Trophoblast cell (in vitro differentiated cells and primary cell): ENCODE measurements around the gene GSTM3.

Experiments
- DNase-seq, 2 donors: peaks; one replicate each; pipeline ENCODE4 v3.0.0-alpha.2; 2016
- H2AFZ ChIP-seq: 2 replicates; pipeline ENCODE4 v1.6.1; 2013; ENCODE audit warnings: low read length, moderate library complexity, mild to moderate bottlenecking; ENCODE audit not compliant: insufficient read depth, poor library complexity
- H2AK5ac ChIP-seq: 2 replicates; pipeline ENCODE4 v1.6.1; 2013; ENCODE audit warnings: mild to moderate bottlenecking, low read length
- H2BK120ac ChIP-seq: 2 replicates; pipeline ENCODE4 v1.6.1; 2013; ENCODE audit warnings: low read length, mild to moderate bottlenecking, moderate library complexity; ENCODE audit not compliant: insufficient read depth, poor library complexity
- H2BK12ac ChIP-seq: 2 replicates; pipeline ENCODE4 v1.6.1; 2013; ENCODE audit warnings: mild to moderate bottlenecking, low read length, moderate library complexity
- H2BK5ac ChIP-seq: 2 replicates; pipeline ENCODE4 v1.6.1; 2013; ENCODE audit warnings: low read length, low read depth, moderate library complexity, mild to moderate bottlenecking; ENCODE audit not compliant: poor library complexity
- H3K14ac ChIP-seq: 2 replicates; pipeline ENCODE4 v1.6.1; 2013; ENCODE audit warnings: mild to moderate bottlenecking, low read length
- H3K18ac ChIP-seq: 2 replicates; pipeline ENCODE4 v1.6.1; 2013; ENCODE audit warnings: mild to moderate bottlenecking, low read length
- H3K23ac ChIP-seq: 2 replicates; pipeline ENCODE4 v1.6.1; 2013; ENCODE audit warnings: low read length
- H3K27ac ChIP-seq: 2 replicates; pipeline ENCODE4 v1.5.1; 2013; ENCODE audit warnings: low read depth, mild to moderate bottlenecking, inconsistent platforms, low read length, moderate library complexity
- H3K27me3 ChIP-seq: 2 replicates; pipeline ENCODE4 v1.6.1; 2013; ENCODE audit warnings: inconsistent platforms, mild to moderate bottlenecking, low read length, moderate library complexity; ENCODE audit not compliant: insufficient read depth
- H3K36me3 ChIP-seq, 2 experiments: 1 replicate in 1 of 2; 2 replicates in 1 of 2; pipeline ENCODE4 v1.6.1; 2013; ENCODE audit warnings: low read length in 2 of 2, mild to moderate bottlenecking in 2 of 2, moderate library complexity in 1 of 2; ENCODE audit not compliant: insufficient read depth in 2 of 2, control insufficient read depth in 1 of 2
- H3K4ac ChIP-seq: 2 replicates; pipeline ENCODE4 v1.6.1; 2013; ENCODE audit warnings: low read depth, mild to moderate bottlenecking, low read length, moderate library complexity
- H3K4me1 ChIP-seq, 2 experiments: 1 replicate in 1 of 2; 2 replicates in 1 of 2; pipeline ENCODE4 v1.6.1; 2013; ENCODE audit warnings: low read length in 2 of 2, mild to moderate bottlenecking in 2 of 2, moderate library complexity in 1 of 2; ENCODE audit not compliant: insufficient read depth in 2 of 2, control insufficient read depth in 1 of 2
- H3K4me2 ChIP-seq: 2 replicates; pipeline ENCODE4 v1.6.1; 2013; ENCODE audit warnings: inconsistent platforms, mild to moderate bottlenecking, low read length, moderate library complexity
- H3K4me3 ChIP-seq: 2 replicates; pipeline ENCODE4 v1.5.1; 2013; ENCODE audit warnings: mild to moderate bottlenecking, low read depth, low read length, inconsistent platforms
- H3K79me1 ChIP-seq: one replicate; pipeline ENCODE4 v1.6.1; 2013; ENCODE audit warnings: low read length
- H3K79me2 ChIP-seq: 2 replicates; pipeline ENCODE4 v1.6.1; 2013; ENCODE audit warnings: low read length, mild to moderate bottlenecking; ENCODE audit not compliant: control insufficient read depth, insufficient read depth, poor library complexity
- H3K9ac ChIP-seq: 2 replicates; pipeline ENCODE4 v1.6.1; 2013; ENCODE audit warnings: mild to moderate bottlenecking, low read length
- H3K9me3 ChIP-seq: 2 replicates; pipeline ENCODE4 v1.6.1; 2013; ENCODE audit warnings: low read depth, mild to moderate bottlenecking, control low read depth, inconsistent platforms, low read length; ENCODE audit not compliant: insufficient read depth
- H4K12ac ChIP-seq: 2 replicates; pipeline ENCODE4 v1.6.1; 2013; ENCODE audit warnings: low read depth, mild to moderate bottlenecking, low read length, moderate library complexity
- H4K8ac ChIP-seq: 2 replicates; pipeline ENCODE4 v1.6.1; 2013; ENCODE audit warnings: low read depth, mild to moderate bottlenecking, low read length, moderate library complexity
- H4K91ac ChIP-seq: one replicate; pipeline ENCODE4 v1.6.1; 2013; ENCODE audit warnings: low read depth, mild to moderate bottlenecking, low read length, moderate library complexity
- WGBS: extraction: QIAGEN DNeasy Blood & Tissue Kit; methylation state at CpG from one replicate; pipeline ENCODE4 v1.1.7; 2013; ENCODE audit warnings: missing lambda C conversion rate; ENCODE audit not compliant: insufficient read length, insufficient coverage; ENCODE audit errors: extremely low coverage; 5-methylcytosine and 5-hydroxymethylcytosine counted together

GSTM3 gene

DNA sequence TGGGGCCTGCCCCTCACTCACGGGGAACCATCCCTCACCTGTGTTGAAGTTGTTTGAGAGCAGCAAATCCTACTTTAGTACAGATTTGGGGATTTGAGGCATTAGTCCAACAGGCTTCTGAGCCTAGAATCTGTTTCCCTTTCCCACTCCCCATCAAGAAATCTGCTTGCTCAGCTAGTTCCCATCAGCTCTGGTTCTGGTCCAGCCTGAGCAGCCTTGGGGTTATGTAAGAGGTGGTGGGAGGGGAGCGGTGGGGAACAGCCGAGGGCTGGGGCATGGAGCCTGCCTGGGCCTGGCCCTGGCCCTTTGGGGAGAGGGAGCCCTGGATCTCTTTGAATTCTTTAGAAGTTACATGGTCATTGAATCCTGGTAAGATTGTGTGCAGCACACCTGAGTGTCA is 24.7 kb downstream of the GSTM3 start:
- no peak overlapping the region for H2AFZ ChIP-seq
- no CpG with 5 or more reads among the region's 3 CpGs for WGBS
- no peak overlapping the region for H2BK120ac ChIP-seq
- H4K8ac ChIP-seq = no peak overlapping the region
- no peak overlapping the region for H4K12ac ChIP-seq
- no peak overlapping the region for H3K14ac ChIP-seq
- no peak overlapping the region for H3K18ac ChIP-seq
- H3K79me1 ChIP-seq = no peaks in the 10 kb centered on the region
- no peak overlapping the region for H2AK5ac ChIP-seq
- no peak for DNase-seq
- H3K9me3 ChIP-seq = no peaks in the 10 kb centered on the region
- H3K4me3 ChIP-seq = no peak overlapping the region
- H3K79me2 ChIP-seq = no peaks in the 10 kb centered on the region
- no peak overlapping the region for H3K23ac ChIP-seq
- H3K27me3 ChIP-seq = no peaks in the 10 kb centered on the region
- no peak overlapping the region for H3K4me2 ChIP-seq
- no peaks in the 10 kb centered on the region for H3K36me3 ChIP-seq
- no peak overlapping the region for H2BK5ac ChIP-seq
- H4K91ac ChIP-seq = no peak overlapping the region
- H3K9ac ChIP-seq = no peak overlapping the region
- H3K4me1 ChIP-seq = no peaks in the 10 kb centered on the region
- no peak overlapping the region for H3K27ac ChIP-seq
- no peak overlapping the region for H2BK12ac ChIP-seq
- H3K4ac ChIP-seq = no peak overlapping the region

DNA sequence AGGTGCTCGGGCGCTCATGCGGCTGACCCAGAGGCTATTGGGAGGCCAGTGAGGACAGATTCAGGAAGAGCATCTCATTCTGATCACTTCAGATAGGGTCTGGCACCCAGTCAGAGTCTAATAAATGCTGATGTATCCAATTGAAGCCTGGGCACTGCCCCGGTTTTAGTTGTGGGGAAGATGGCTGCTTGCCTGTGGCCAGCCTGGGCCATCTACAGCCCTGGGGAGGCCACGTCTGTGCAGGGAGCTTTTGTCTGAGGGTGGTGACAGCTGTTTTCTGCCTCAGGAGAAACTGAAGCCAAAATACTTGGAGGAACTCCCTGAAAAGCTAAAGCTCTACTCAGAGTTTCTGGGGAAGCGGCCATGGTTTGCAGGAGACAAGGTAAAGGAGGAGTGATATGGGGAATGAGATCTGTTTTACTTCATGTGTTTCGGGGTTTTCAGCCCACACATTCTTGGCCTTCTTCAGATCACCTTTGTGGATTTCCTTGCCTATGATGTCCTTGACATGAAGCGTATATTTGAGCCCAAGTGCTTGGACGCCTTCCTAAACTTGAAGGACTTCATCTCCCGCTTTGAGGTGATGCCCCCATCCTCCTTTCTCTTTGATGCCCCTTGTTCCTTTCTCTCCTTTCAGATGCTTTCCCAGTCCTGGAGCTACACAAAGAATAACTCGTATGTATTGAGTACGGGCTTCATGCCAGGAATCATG is 26.0 kb downstream of the GSTM3 start:
- Histone ChIP-seq H3K23ac (no peak overlapping the region), H3K14ac (no peak overlapping the region), H3K4ac (no peak overlapping the region), H4K12ac (no peak overlapping the region), H2BK12ac (no peak overlapping the region), H3K36me3 (no peaks in the 10 kb centered on the region), H3K9ac (no peak overlapping the region), H2BK120ac (no peak overlapping the region), H4K8ac (no peak overlapping the region), H2BK5ac (no peak overlapping the region), H4K91ac (no peak overlapping the region), H3K27me3 (no peaks in the 10 kb centered on the region), H3K9me3 (no peaks in the 10 kb centered on the region), H3K27ac (no peak overlapping the region), H3K4me3 (no peak overlapping the region), H2AFZ (no peak overlapping the region), H3K79me2 (no peaks in the 10 kb centered on the region), H3K79me1 (no peaks in the 10 kb centered on the region), H3K18ac (no peak overlapping the region), H3K4me2 (no peak overlapping the region), H3K4me1 (no peaks in the 10 kb centered on the region), H2AK5ac (no peak overlapping the region)
- no CpG with 5 or more reads among the region's 12 CpGs for WGBS
- no peak for DNase-seq

DNA sequence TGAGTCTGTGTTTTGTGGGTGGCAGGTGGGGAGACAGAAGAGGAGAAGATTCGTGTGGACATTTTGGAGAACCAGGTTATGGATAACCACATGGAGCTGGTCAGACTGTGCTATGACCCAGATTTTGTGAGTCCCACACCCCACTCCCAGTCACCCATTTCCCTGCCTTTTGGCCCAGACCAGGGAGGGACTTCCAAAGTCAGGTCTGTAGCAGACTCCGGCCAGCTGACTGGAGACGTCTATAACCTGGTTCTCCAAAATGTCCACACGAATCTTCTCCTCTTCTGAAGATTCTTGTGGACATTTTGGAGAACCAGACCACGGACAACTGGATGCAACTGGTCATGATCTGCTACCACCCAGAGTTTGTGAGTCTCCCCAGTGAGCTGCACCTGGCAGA is 27.2 kb downstream of the GSTM3 start:
- no peak overlapping the region for H3K4me2 ChIP-seq
- H3K4ac ChIP-seq = no peak overlapping the region
- H4K8ac ChIP-seq = no peak overlapping the region
- no peak overlapping the region for H3K14ac ChIP-seq
- no peaks in the 10 kb centered on the region for H3K79me2 ChIP-seq
- H3K27ac ChIP-seq = no peak overlapping the region
- no peak overlapping the region for H3K23ac ChIP-seq
- WGBS = no CpG with 5 or more reads among the region's 5 CpGs
- H2BK12ac ChIP-seq = no peak overlapping the region
- no peak overlapping the region for H4K91ac ChIP-seq
- H3K4me1 ChIP-seq = no peaks in the 10 kb centered on the region
- no peaks in the 10 kb centered on the region for H3K27me3 ChIP-seq
- no peak overlapping the region for H3K18ac ChIP-seq
- H2AFZ ChIP-seq = no peak overlapping the region
- H3K4me3 ChIP-seq = no peak overlapping the region
- H3K79me1 ChIP-seq = no peaks in the 10 kb centered on the region
- no peak overlapping the region for H2BK5ac ChIP-seq
- no peaks in the 10 kb centered on the region for H3K36me3 ChIP-seq
- H3K9ac ChIP-seq = no peak overlapping the region
- no peak for DNase-seq
- no peak overlapping the region for H2AK5ac ChIP-seq
- H4K12ac ChIP-seq = no peak overlapping the region
- no peak overlapping the region for H2BK120ac ChIP-seq
- H3K9me3 ChIP-seq = no peaks in the 10 kb centered on the region

DNA sequence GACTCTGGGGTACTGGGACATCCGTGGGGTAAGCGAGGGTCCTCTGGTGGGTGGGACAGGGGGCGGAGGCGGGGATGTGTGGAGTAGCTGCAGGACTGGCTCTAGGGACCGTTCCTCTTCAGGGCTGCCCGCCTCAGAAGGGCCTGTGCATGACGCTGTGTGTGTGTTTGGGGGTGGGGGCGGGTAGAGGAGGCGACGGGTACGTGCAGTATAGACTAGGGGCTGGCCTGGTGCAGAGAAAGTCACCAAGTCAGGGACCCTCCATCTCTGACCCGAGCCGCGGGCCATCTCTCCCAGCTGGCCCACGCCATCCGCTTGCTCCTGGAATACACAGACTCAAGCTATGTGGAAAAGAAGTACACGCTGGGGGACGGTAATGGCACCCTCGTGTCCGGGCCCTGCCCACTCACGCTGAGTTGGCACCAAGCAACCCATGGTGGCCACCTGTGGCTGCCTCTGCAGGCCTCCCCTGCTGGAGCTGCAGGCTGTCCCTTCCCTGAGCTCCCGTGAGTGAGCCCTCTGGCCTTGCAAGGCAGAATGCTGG is 28.4 kb downstream of the GSTM3 start:
- no CpG with 5 or more reads among the region's 22 CpGs for WGBS
- no peak overlapping the region for H2AFZ ChIP-seq

More for the DNA sequence above, 28.4 kb downstream of the GSTM3 start:
- Histone ChIP-seq H2BK120ac (no peak overlapping the region), H3K27ac (no peak overlapping the region), H3K18ac (no peak overlapping the region), H3K4me3 (no peak overlapping the region), H3K9me3 (no peaks in the 10 kb centered on the region), H3K4me1 (no peaks in the 10 kb centered on the region), H4K12ac (no peak overlapping the region), H2BK5ac (no peak overlapping the region), H3K23ac (no peak overlapping the region), H3K9ac (no peak overlapping the region), H3K79me1 (no peaks in the 10 kb centered on the region), H3K27me3 (no peaks in the 10 kb centered on the region), H3K36me3 (no peaks in the 10 kb centered on the region), H4K8ac (no peak overlapping the region), H3K4me2 (no peak overlapping the region), H3K79me2 (no peaks in the 10 kb centered on the region), H3K14ac (no peak overlapping the region), H3K4ac (no peak overlapping the region), H2AK5ac (no peak overlapping the region), H4K91ac (no peak overlapping the region), H2BK12ac (no peak overlapping the region)
- DNase-seq = no peak
